K562 (cell line): ENCODE data around the gene EHBP1. TPM values are rescaled to one million over a fixed set of nuclear protein-coding genes. Genes with fewer than 3 reads are reported as not detected.

ENCODE experiments used
- ATAC-seq: fragments of 200-7000 bp; cut with Tn5 transposase; 3 replicates; pipeline ENCODE4 v1.9.1; 2020; ENCODE audit warnings: moderate library complexity
- BruUV-seq: library from RNA; stranded (reverse); fragments of 400-500 nt; replicated peaks from 2 replicates; lab custom pipeline; 2021; lab: Mats Ljungman, UMichigan
- CTCF ChIA-PET: fragments of 300-600 bp; formaldehyde crosslinking; extraction: SDS; loops from one replicate; lab custom pipeline; 2021; ENCODE audit warnings: low intra/inter-chr PET ratio; lab: Yijun Ruan, JAX
- POLR2A ChIA-PET: fragments of 300-600, 350-650 bp; sonication (Branson Sonifier 250); formaldehyde crosslinking; extraction: SDS; loops from one replicate; lab custom pipeline; 2021; ENCODE audit warnings: antibody characterized with exemption, inconsistent platforms; lab: Yijun Ruan, JAX
- DNase-seq, 4 experiments: peaks; one replicate each; pipeline versions ENCODE4 v3.0.0 to v3.0.0-alpha.2; 2011 to 2018; ENCODE audit warnings: low spot score in 3 of 4, mixed read lengths in 3 of 4; ENCODE audit errors: extremely low read depth in 1 of 4
- FAIRE-seq: peaks from 2 replicates; lab custom pipeline; 2011; peaks lifted over from hg19 to GRCh38; lab: Jason Lieb, UNC
- H2AFZ ChIP-seq: 2 replicates; pipeline ENCODE4 v1.6.0; 2011; ENCODE audit warnings: low read depth, low read length, control low read depth, inconsistent platforms
- H3K27ac ChIP-seq: fragments of 200-600 bp; 3 replicates; pipeline ENCODE4 v1.8.0; 2011; ENCODE audit warnings: low read depth, mild to moderate bottlenecking, control low read depth, inconsistent platforms, low read length, moderate library complexity, mixed read lengths; ENCODE audit errors: extremely low read depth
- H3K27me3 ChIP-seq, 2 experiments: fragments of 300-600 bp in 1 of 2; 2 replicates in 1 of 2; 3 replicates in 1 of 2; pipeline versions ENCODE4 v1.6.0 to v1.8.0; 2011; ENCODE audit warnings: inconsistent platforms in 2 of 2, low read length in 2 of 2, mild to moderate bottlenecking in 1 of 2, mixed read lengths in 1 of 2, moderate library complexity in 1 of 2; ENCODE audit not compliant: control insufficient read depth in 2 of 2, insufficient read depth in 2 of 2
- H3K36me3 ChIP-seq: fragments of 300-600 bp; 3 replicates; pipeline ENCODE4 v1.8.0; 2011; ENCODE audit warnings: mild to moderate bottlenecking, low read length, inconsistent platforms; ENCODE audit not compliant: control insufficient read depth, insufficient read depth
- H3K4me1 ChIP-seq, 2 experiments: fragments of 200-600 bp in 1 of 2; replicated peaks in 1 of 2; 2 replicates in 1 of 2; 3 replicates in 1 of 2; pipeline versions ENCODE4 v1.5.1 to v1.8.0; 2011; ENCODE audit warnings: inconsistent platforms in 2 of 2, low read length in 2 of 2, mild to moderate bottlenecking in 1 of 2, mixed read lengths in 1 of 2, moderate library complexity in 1 of 2; ENCODE audit not compliant: control insufficient read depth in 2 of 2, insufficient read depth in 2 of 2
- H3K4me2 ChIP-seq: 2 replicates; pipeline ENCODE4 v1.6.1; 2011; ENCODE audit warnings: low read length, control low read depth, inconsistent platforms, mixed read lengths; ENCODE audit not compliant: insufficient read depth
- H3K4me3 ChIP-seq: fragments of 200-600 bp; sonication (generic), shearing (Covaris generic); 2 replicates; pipeline ENCODE4 v1.5.1; 2016; ENCODE audit warnings: control low read depth, inconsistent platforms
- H3K79me2 ChIP-seq: fragments of 200-600 bp; 3 replicates; pipeline ENCODE4 v1.8.0; 2011; ENCODE audit warnings: low read length, inconsistent platforms; ENCODE audit not compliant: control insufficient read depth, insufficient read depth
- H3K9ac ChIP-seq, 2 experiments: 2 replicates each; pipeline versions ENCODE4 v1.6.0 to v1.6.1; 2011; ENCODE audit warnings: low read depth in 2 of 2, low read length in 2 of 2, control low read depth in 1 of 2, inconsistent platforms in 1 of 2, mild to moderate bottlenecking in 1 of 2, mixed read lengths in 1 of 2; ENCODE audit not compliant: insufficient read depth in 1 of 2
- H3K9me1 ChIP-seq: one replicate; pipeline ENCODE4 v1.6.0; 2011; ENCODE audit warnings: inconsistent platforms, mild to moderate bottlenecking, low read length, moderate library complexity; ENCODE audit not compliant: control insufficient read depth, insufficient read depth
- H3K9me3 ChIP-seq: replicated peaks from 2 replicates; pipeline ENCODE4 v1.5.1; 2011; ENCODE audit warnings: low read depth, low read length, inconsistent platforms; ENCODE audit not compliant: control insufficient read depth, insufficient read depth
- H4K20me1 ChIP-seq: replicated peaks from 2 replicates; pipeline ENCODE4 v1.6.1; 2011; ENCODE audit warnings: low read length, inconsistent platforms, mixed read lengths; ENCODE audit not compliant: control insufficient read depth, insufficient read depth
- CXXC5 ChIP-seq: fragments of 250-450 bp; sonication (Bioruptor Pico); IDR thresholded peaks from 2 replicates; pipeline ENCODE4 v1.8.0; 2022; ENCODE audit warnings: inconsistent platforms, mild to moderate bottlenecking, moderate library complexity
- DDX20 ChIP-seq: fragments of 450-650 bp; IDR thresholded peaks from 2 replicates; pipeline ENCODE4 v1.6.1; 2016; ENCODE audit warnings: missing genetic modification characterization, low read depth, mild to moderate bottlenecking, missing compliant biosample characterization, moderate library complexity
- PTRF ChIP-seq: fragments of 450-650 bp; IDR thresholded peaks from 2 replicates; pipeline ENCODE4 v1.6.1; 2016; ENCODE audit warnings: mild to moderate bottlenecking, missing genetic modification characterization, missing compliant biosample characterization
- STAT5B ChIP-seq: fragments of 250-450 bp; sonication (Bioruptor Pico); IDR thresholded peaks from 2 replicates; pipeline ENCODE4 v1.8.0; 2021; ENCODE audit warnings: mild to moderate bottlenecking, inconsistent platforms
- U2AF2 ChIP-seq: fragments of 200-400 bp; formaldehyde crosslinking; optimal IDR thresholded peaks from 2 replicates; pipeline ENCODE3; 2017; ENCODE audit warnings: low read depth, mild to moderate bottlenecking, low read length
- XRCC4 ChIP-seq: IDR thresholded peaks from one replicate; pipeline ENCODE4 v1.6.1; 2011; ENCODE audit not compliant: insufficient read depth, insufficient read length; ENCODE audit errors: extremely low read depth
- XRCC5 ChIP-seq: fragments of 200-400 bp; formaldehyde crosslinking; IDR thresholded peaks from 2 replicates; pipeline ENCODE4 v1.6.1; 2017; ENCODE audit warnings: low read depth, mild to moderate bottlenecking, low read length
- ZFX ChIP-seq: sonication (generic); formaldehyde crosslinking; IDR thresholded peaks from 2 replicates; pipeline ENCODE4 v1.8.0; 2022; ENCODE audit warnings: mild to moderate bottlenecking, missing genetic modification reagents, moderate library complexity
- ZSCAN32 ChIP-seq: fragments of 450-650 bp; formaldehyde crosslinking; IDR thresholded peaks from 2 replicates; pipeline ENCODE4 v1.4.0; 2020; ENCODE audit warnings: mild to moderate bottlenecking, moderate library complexity
- WGBS: fragments of 100-300 bp; shearing (Covaris generic); methylation state at CpG from one replicate; pipeline ENCODE4 v1.1.6; 2016; ENCODE audit warnings: low coverage, mixed read lengths; ENCODE audit not compliant: insufficient coverage; ENCODE audit errors: missing lambda C conversion rate; 5-methylcytosine and 5-hydroxymethylcytosine counted together
- in situ Hi-C: fragments of 300-500 bp; cut with MboI; formaldehyde crosslinking; loops from 4 replicates; pipeline ENCODE4 v1.15.0; 2018; ENCODE audit warnings: inconsistent platforms, mixed read lengths
- intact Hi-C: fragments of 100-400 bp; cut with micrococcal nuclease; formaldehyde crosslinking; loops from 2 replicates; pipeline ENCODE4 v1.14.2; 2022
- polyA plus RNA-seq, 8 experiments: library from polyadenylated mRNA; depleted of rRNA in 4 of 8; stranded (reverse) in 5 of 8; unstranded in 3 of 8; fragments of >200 nt; fragmentation: Nextera tagmentation in 2 of 8; fragmentation: Illumina TruSeq in 1 of 8; extraction: Ambion mirVana in 2 of 8; extraction: Trizol in 1 of 8; gene quantifications; 2 replicates each; pipeline versions ENCODE4 v1.2.1 to v1.2.3, GENCODE V29; 2011 to 2014; ENCODE audit warnings: inconsistent platforms in 1 of 8, missing spikeins in 1 of 8
- total RNA-seq, 7 experiments: library from RNA; depleted of rRNA in 6 of 7; stranded (reverse); fragments of >200 nt in 6 of 7; fragmentation: Illumina TruSeq in 2 of 7; extraction: Trizol in 2 of 7; gene quantifications; 2 replicates each; pipeline versions ENCODE4 v1.2.1 to v1.2.3, GENCODE V29; 2011 to 2021; ENCODE audit warnings: low replicate concordance in 1 of 7
- TF ChIP-seq, protein P1 (sequence below), 2 experiments: fragments of 450-650 bp; IDR thresholded peaks; 2 replicates each; pipeline ENCODE4 v1.6.1; 2016; ENCODE audit warnings: mild to moderate bottlenecking in 2 of 2, borderline replicate concordance in 1 of 2, low read depth in 1 of 2, moderate library complexity in 1 of 2
- TF ChIP-seq, protein P2 (sequence below): sonication (generic); formaldehyde crosslinking; IDR thresholded peaks from 2 replicates; pipeline ENCODE4 v1.8.0; 2023; ENCODE audit warnings: mild to moderate bottlenecking, missing genetic modification reagents

The EHBP1 gene
- total and polyA plus RNA-seq, 9 of the 15 experiments (the other 6 are each of a cell fraction or from before 2014, with no cell fraction given) = 8.9 to 26.6 (median 19.3) TPM

DNA sequence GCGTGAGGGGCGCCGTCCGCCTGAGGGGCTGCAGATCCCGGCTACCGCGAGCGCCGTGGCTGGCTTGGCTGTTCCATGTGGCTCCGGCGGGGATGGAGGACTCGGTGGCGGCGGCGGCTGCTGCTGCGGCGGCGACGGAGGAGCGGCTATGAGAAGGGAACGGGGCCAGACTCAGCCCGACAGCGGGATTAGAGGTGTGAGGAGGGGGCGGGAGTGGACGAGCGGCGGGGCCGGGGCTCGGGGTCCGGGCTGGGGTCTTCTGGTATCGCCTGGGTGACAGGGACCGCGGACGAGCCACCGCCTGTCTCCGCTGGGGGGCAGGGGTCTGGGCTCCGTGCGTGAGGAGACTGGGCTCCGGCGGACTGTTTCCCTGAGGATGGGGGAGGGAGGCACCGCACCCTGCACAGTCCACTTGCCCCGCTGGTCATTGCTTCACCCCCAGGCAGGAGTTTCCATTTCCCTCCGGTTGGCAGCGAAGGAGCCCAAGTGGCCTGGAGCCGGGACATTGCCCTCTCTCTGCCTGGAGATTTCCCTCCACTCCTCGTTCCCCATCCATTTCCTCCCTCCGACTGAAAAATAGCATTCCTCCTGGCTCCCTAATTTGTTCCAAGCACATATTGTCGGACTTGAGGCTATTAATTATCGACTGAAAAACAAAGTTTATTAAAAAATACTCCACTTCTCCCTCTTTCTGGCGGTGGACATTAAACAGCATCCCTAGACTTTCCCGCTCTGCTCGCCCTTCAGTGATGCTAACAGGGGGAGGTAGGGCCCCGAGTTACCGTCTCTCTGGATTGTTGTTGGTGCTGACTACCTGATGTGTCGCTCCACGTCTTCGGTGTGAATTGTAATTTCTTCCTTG lies 577 bp downstream of the EHBP1 start:
- ATAC-seq (peak; percentile 77), DNase-seq (peak; percentile 65 to 76 (median 70)), FAIRE-seq (no peak)
- 1% methylated on average over 23 of the region's 57 CpGs for WGBS
- peak overlapping the region; percentile 57 for H3K4me3 ChIP-seq
- peaks cover 25% of the 10 kb centered on the region for H3K36me3 ChIP-seq
- intact Hi-C loops (loop anchor here (1.0 to 5.0 kb wide), 3 partner anchors 69 to 249 kb away; partner anchors contain the start of gene TMEM17), in situ Hi-C loops (no loop called here)
- peak overlapping the region; percentile 86 for H2AFZ ChIP-seq
- peaks cover 44% of the 10 kb centered on the region for H3K79me2 ChIP-seq
- no peaks in the 10 kb centered on the region for H4K20me1 ChIP-seq
- no peaks in the 10 kb centered on the region for H3K27me3 ChIP-seq
- BruUV-seq = no TSS peak
- ChIA-PET POLR2A (interaction anchor here (1.3 to 1.9 kb wide), 3 partner anchors 8 to 249 kb away, joined by 3 to 7 read pairs (median 6); no protein-coding TSS in a partner anchor), CTCF (no interaction called here)
- H3K9me3 ChIP-seq = no peaks in the 10 kb centered on the region
- peak overlapping the region; percentile 68 to 92 for H3K9ac ChIP-seq
- peaks cover 0 to 20% of the 10 kb centered on the region in 2 experiments; a peak in 2 of 5 replicates for H3K4me1 ChIP-seq
- H3K27ac ChIP-seq = peak overlapping the region; percentile 66; the same call in 2 of the 3 replicates
- H3K9me1 ChIP-seq = no peaks in the 10 kb centered on the region
- H3K4me2 ChIP-seq = peak overlapping the region; percentile 91
- TF ChIP-seq DDX20 (tag) = no peak
- TF ChIP-seq CXXC5 (CRISPR knock-in tag) = no peak
- TF ChIP-seq U2AF2 = no peak
- TF ChIP-seq PTRF (tag) = no peak
- no peak for TF ChIP-seq STAT5B
- no peak for TF ChIP-seq XRCC5
- TF ChIP-seq XRCC4 = no peak
- no peak for TF ChIP-seq ZFX
- no peak for TF ChIP-seq ZSCAN32 (CRISPR knock-in tag)
- TF ChIP-seq, protein P1, sequence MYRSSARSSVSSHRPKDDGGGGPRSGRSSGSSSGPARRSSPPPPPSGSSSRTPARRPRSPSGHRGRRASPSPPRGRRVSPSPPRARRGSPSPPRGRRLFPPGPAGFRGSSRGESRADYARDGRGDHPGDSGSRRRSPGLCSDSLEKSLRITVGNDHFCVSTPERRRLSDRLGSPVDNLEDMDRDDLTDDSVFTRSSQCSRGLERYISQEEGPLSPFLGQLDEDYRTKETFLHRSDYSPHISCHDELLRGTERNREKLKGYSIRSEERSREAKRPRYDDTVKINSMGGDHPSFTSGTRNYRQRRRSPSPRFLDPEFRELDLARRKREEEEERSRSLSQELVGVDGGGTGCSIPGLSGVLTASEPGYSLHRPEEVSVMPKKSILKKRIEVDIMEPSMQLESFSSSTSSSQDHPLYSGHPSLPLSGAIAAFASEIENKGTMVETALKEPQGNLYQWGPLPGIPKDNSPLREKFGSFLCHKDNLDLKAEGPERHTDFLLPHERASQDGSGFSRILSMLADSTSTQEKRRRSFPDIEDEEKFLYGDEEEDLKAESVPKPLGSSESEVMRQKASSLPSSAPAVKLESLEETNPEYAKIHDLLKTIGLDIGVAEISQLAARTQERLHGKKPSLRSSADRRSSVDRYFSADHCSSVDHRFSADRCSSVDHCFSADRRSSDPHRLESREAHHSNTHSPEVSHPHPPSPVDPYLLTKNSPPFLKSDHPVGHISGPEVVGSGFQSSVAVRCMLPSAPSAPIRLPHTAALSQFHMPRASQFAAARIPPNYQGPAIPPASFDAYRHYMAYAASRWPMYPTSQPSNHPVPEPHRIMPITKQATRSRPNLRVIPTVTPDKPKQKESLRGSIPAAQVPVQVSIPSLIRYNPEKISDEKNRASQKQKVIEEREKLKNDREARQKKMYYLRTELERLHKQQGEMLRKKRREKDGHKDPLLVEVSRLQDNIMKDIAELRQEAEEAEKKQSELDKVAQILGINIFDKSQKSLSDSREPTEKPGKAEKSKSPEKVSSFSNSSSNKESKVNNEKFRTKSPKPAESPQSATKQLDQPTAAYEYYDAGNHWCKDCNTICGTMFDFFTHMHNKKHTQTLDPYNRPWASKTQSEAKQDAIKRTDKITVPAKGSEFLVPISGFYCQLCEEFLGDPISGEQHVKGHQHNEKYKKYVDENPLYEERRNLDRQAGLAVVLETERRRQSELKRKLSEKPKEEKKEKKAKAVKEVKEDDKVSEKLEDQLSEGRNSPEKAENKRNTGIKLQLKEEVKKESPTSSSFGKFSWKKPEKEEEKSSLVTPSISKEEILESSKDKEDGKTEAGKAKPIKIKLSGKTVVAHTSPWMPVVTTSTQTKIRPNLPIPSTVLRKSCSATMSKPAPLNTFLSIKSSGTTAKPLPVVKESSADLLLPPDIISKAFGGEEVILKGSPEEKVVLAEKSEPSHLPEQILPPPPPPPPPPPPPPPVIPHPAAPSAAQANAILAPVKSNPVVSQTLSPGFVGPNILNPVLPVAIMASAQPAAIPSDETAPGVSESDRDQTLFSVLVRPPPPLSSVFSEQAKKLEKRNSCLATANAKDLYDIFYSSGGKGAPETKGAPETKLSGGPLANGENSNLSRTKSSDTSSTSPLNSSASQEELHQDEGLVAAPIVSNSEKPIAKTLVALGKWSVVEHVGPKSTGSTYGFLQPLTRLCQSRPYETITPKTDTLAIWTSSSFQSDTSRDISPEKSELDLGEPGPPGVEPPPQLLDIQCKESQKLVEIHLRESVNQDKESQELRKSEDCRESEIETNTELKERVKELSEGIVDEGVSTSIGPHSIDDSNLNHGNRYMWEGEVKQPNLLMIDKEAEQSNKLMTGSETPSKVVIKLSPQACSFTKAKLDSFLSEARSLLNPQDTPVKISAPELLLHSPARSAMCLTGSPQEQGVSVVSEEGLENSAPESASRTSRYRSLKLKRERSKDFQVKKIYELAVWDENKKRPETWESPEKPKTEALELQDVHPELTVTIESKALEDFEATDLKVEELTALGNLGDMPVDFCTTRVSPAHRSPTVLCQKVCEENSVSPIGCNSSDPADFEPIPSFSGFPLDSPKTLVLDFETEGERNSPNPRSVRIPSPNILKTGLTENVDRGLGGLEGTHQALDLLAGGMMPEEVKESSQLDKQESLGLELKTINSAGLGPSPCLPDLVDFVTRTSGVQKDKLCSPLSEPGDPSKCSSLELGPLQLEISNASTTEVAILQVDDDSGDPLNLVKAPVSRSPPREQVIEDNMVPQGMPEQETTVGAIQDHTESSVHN (IDR thresholded peaks at IDR 0.05; ENCODE audit: borderline replicate concordance in 1 of 2, low read depth in 1 of 2) = no peak
- TF ChIP-seq, protein P2, sequence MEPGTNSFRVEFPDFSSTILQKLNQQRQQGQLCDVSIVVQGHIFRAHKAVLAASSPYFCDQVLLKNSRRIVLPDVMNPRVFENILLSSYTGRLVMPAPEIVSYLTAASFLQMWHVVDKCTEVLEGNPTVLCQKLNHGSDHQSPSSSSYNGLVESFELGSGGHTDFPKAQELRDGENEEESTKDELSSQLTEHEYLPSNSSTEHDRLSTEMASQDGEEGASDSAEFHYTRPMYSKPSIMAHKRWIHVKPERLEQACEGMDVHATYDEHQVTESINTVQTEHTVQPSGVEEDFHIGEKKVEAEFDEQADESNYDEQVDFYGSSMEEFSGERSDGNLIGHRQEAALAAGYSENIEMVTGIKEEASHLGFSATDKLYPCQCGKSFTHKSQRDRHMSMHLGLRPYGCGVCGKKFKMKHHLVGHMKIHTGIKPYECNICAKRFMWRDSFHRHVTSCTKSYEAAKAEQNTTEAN (CRISPR knock-in tag) = no peak
